OCI-LY7 (cell line): ENCODE measurements around the gene NGF. TPM values are rescaled to one million over a fixed set of nuclear protein-coding genes. Genes with fewer than 3 reads are reported as not detected.

Experiments
- BruUV-seq: library from RNA; stranded (reverse); fragments of 400-500 nt; replicated peaks from 2 replicates; lab custom pipeline; 2021; lab: Mats Ljungman, UMichigan
- CTCF ChIA-PET: fragments of 300-600 bp; sonication (Branson Sonifier 250); formaldehyde crosslinking; loops from one replicate; lab custom pipeline; 2022; ENCODE audit warnings: antibody characterized with exemption; ENCODE audit not compliant: unreplicated experiment; lab: Charles Lee
- POLR2A ChIA-PET: fragments of 300-600 bp; sonication (Branson Sonifier 250); formaldehyde crosslinking; loops from one replicate; lab custom pipeline; 2022; ENCODE audit warnings: antibody characterized with exemption; lab: Charles Lee
- DNase-seq: peaks from one replicate; pipeline ENCODE4 v3.0.0-alpha.2; 2015; ENCODE audit warnings: low spot score
- H2AFZ ChIP-seq: fragments of 200-600 bp; sonication (generic), shearing (Covaris generic); 2 replicates; pipeline ENCODE4 v1.6.1; 2014; ENCODE audit warnings: mild to moderate bottlenecking, antibody characterized with exemption, low read length, moderate library complexity
- H3K27ac ChIP-seq: fragments of 200-600 bp; sonication (generic); 2 replicates; pipeline ENCODE4 v1.5.1; 2014; ENCODE audit warnings: mixed run types, low read depth, mild to moderate bottlenecking, moderate library complexity, low read length, inconsistent platforms; ENCODE audit not compliant: poor library complexity, severe bottlenecking
- H3K36me3 ChIP-seq: fragments of 200-600 bp; sonication (generic); 2 replicates; pipeline ENCODE4 v1.6.1; 2014; ENCODE audit warnings: mild to moderate bottlenecking, antibody characterized with exemption, low read length, moderate library complexity, mixed read lengths; ENCODE audit not compliant: insufficient read depth
- H3K4me1 ChIP-seq: fragments of 200-600 bp; sonication (generic); 2 replicates; pipeline ENCODE4 v1.5.1; 2014; ENCODE audit warnings: mild to moderate bottlenecking, low read length; ENCODE audit not compliant: insufficient read depth, poor library complexity, severe bottlenecking
- H3K4me2 ChIP-seq: fragments of 200-600 bp; sonication (generic); 2 replicates; pipeline ENCODE4 v1.6.1; 2014; ENCODE audit warnings: mild to moderate bottlenecking, low read length
- H3K4me3 ChIP-seq: fragments of 200-600 bp; sonication (generic); 2 replicates; pipeline ENCODE4 v1.5.1; 2014; ENCODE audit warnings: mild to moderate bottlenecking, low read depth, low read length; ENCODE audit not compliant: poor library complexity, severe bottlenecking
- H3K79me2 ChIP-seq: fragments of 200-600 bp; sonication (generic); 2 replicates; pipeline ENCODE4 v1.6.1; 2016; ENCODE audit warnings: low read depth, mild to moderate bottlenecking, low read length, moderate library complexity, mixed read lengths; ENCODE audit not compliant: insufficient read depth
- H3K9me2 ChIP-seq: fragments of 200-600 bp; sonication (generic); 2 replicates; pipeline ENCODE4 v1.6.1; 2016; ENCODE audit warnings: mild to moderate bottlenecking, low read length, mixed read lengths; ENCODE audit not compliant: insufficient read depth
- H3K9me3 ChIP-seq: fragments of 200-600 bp; sonication (generic); 2 replicates; pipeline ENCODE4 v1.6.1; 2014; ENCODE audit warnings: mild to moderate bottlenecking, mixed run types, low read length, mixed read lengths
- H4K20me1 ChIP-seq: fragments of 200-600 bp; sonication (generic); 2 replicates; pipeline ENCODE4 v1.6.1; 2014; ENCODE audit warnings: mild to moderate bottlenecking, antibody characterized with exemption, low read length, moderate library complexity, mixed read lengths; ENCODE audit not compliant: insufficient read depth
- EZH2phosphoT487 ChIP-seq: fragments of 200-600 bp; sonication (generic); IDR thresholded peaks from 2 replicates; pipeline ENCODE4 v1.6.1; 2018; ENCODE audit warnings: low read depth, borderline replicate concordance, mild to moderate bottlenecking, mixed run types, antibody characterized with exemption, low read length, moderate library complexity, mixed read lengths
- intact Hi-C: fragments of 100-400 bp; cut with micrococcal nuclease; formaldehyde crosslinking; loops from one replicate; pipeline ENCODE4 v1.10.0; 2022; ENCODE audit not compliant: unreplicated experiment
- total RNA-seq, 2 experiments: library from RNA; depleted of rRNA in 1 of 2; stranded (reverse); fragments of >200 nt in 1 of 2; shearing (Covaris generic) in 1 of 2; gene quantifications; 2 replicates each; pipeline ENCODE4 v1.2.3, GENCODE V29; 2014 to 2022
- TF ChIP-seq, protein P1 (sequence below): fragments of 200-600 bp; sonication (generic); conservative IDR thresholded peaks from 2 replicates; pipeline ENCODE4 v1.5.1; 2014; ENCODE audit warnings: mild to moderate bottlenecking, antibody characterized with exemption, low read length, moderate library complexity, mixed read lengths

NGF gene
- total RNA-seq, 2 experiments from 2014 or later: not detected

DNA sequence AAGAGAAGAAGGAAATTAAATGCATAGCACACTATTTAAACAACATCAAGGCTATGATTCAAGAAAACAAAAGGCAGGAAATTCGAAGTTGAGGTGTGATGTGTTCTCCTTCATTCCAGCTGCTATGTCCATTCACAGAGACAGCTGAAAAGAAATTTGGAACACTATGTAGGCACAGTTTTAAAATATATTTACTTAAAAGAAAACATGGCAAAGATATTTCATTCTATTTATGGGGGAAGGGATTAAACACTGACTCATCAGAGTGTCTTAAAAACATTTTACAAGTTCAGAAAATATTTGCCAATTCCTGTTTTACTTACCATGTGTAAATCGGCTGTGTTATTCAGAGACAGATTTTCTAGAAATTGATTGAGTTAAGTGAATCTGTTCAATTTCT, 39.4 kb upstream of the NGF start:
- ChIA-PET POLR2A (no interaction called here), CTCF (no interaction called here)
- no peaks in the 10 kb centered on the region for H3K9me2 ChIP-seq
- no peaks in the 10 kb centered on the region for H3K79me2 ChIP-seq
- H3K4me1 ChIP-seq: no peaks in the 10 kb centered on the region
- no peak for DNase-seq
- TF ChIP-seq, protein P1, sequence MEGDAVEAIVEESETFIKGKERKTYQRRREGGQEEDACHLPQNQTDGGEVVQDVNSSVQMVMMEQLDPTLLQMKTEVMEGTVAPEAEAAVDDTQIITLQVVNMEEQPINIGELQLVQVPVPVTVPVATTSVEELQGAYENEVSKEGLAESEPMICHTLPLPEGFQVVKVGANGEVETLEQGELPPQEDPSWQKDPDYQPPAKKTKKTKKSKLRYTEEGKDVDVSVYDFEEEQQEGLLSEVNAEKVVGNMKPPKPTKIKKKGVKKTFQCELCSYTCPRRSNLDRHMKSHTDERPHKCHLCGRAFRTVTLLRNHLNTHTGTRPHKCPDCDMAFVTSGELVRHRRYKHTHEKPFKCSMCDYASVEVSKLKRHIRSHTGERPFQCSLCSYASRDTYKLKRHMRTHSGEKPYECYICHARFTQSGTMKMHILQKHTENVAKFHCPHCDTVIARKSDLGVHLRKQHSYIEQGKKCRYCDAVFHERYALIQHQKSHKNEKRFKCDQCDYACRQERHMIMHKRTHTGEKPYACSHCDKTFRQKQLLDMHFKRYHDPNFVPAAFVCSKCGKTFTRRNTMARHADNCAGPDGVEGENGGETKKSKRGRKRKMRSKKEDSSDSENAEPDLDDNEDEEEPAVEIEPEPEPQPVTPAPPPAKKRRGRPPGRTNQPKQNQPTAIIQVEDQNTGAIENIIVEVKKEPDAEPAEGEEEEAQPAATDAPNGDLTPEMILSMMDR: no peak
- no peak for TF ChIP-seq EZH2phosphoT487
- H3K4me3 ChIP-seq: no peak overlapping the region
- intact Hi-C loops: no loop called here
- H3K9me3 ChIP-seq: no peaks in the 10 kb centered on the region
- H4K20me1 ChIP-seq: no peaks in the 10 kb centered on the region
- BruUV-seq: no TSS peak
- H3K36me3 ChIP-seq: no peaks in the 10 kb centered on the region
- no peak overlapping the region for H3K27ac ChIP-seq
- H3K4me2 ChIP-seq: no peak overlapping the region
- no peak overlapping the region for H2AFZ ChIP-seq

DNA sequence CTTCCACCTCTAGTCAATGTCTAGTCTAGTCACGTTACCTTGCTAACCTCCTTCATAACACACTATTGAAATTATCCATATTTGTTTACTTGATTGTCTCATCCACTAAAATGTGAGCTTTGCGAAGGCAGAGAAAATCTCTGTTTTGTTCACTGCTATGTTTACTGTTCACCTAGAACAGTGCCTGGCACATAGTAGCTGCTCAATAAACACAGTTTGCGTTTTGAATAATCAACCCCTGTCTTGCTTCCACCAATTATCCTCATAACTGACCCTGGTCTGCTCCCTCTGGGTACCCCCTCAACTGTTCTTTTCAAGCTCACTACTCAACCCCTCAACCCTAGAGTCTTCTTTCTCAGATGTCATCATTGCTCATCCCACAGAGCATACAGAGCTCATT, 36.5 kb upstream of the NGF start:
- no peaks in the 10 kb centered on the region for H3K9me2 ChIP-seq
- H4K20me1 ChIP-seq: no peaks in the 10 kb centered on the region
- no peaks in the 10 kb centered on the region for H3K79me2 ChIP-seq
- no peak overlapping the region for H3K4me2 ChIP-seq
- no peak overlapping the region for H3K27ac ChIP-seq
- no peaks in the 10 kb centered on the region for H3K9me3 ChIP-seq
- H2AFZ ChIP-seq: no peak overlapping the region
- no peak overlapping the region for H3K4me3 ChIP-seq
- BruUV-seq: no TSS peak
- TF ChIP-seq EZH2phosphoT487: no peak
- TF ChIP-seq, protein P1: no peak
- CTCF ChIA-PET: interaction anchor here (0.5 kb wide), 1 partner anchor 126 kb away, joined by 4 read pairs; no protein-coding TSS in a partner anchor
- POLR2A ChIA-PET: interaction anchor here (0.8 kb wide), 1 partner anchor 115 kb away, joined by 3 read pairs; no protein-coding TSS in a partner anchor
- no peaks in the 10 kb centered on the region for H3K36me3 ChIP-seq
- no peaks in the 10 kb centered on the region for H3K4me1 ChIP-seq
- DNase-seq: no peak
- intact Hi-C loops: no loop called here

DNA sequence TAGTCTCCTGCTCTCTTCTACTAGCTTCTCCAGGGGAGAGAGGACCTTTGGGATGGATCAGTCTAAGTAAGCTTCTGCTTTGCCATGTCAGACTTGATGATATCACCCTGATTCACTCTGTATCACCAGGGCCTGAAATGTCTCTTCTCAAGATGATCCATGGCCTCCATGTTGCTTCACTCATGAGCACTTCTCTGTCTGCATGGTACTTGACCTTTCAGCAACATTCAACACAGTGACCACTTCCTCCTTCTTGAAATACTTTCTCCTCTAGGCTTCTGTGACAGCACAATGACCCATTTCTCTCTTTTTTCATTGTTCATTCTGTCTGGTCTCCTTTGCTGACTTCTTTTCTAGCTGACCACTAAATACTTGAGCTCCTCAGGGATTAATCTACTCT, 35.3 kb upstream of the NGF start:
- H3K4me3 ChIP-seq: no peak overlapping the region
- BruUV-seq: no TSS peak
- H4K20me1 ChIP-seq: no peaks in the 10 kb centered on the region
- POLR2A ChIA-PET: no interaction called here
- no peak overlapping the region for H3K27ac ChIP-seq
- no peaks in the 10 kb centered on the region for H3K79me2 ChIP-seq
- CTCF ChIA-PET: no interaction called here
- intact Hi-C loops: no loop called here
- no peak overlapping the region for H2AFZ ChIP-seq
- TF ChIP-seq EZH2phosphoT487: no peak
- TF ChIP-seq, protein P1: no peak
- H3K4me1 ChIP-seq: no peaks in the 10 kb centered on the region
- no peaks in the 10 kb centered on the region for H3K9me2 ChIP-seq
- H3K9me3 ChIP-seq: no peaks in the 10 kb centered on the region
- no peak overlapping the region for H3K4me2 ChIP-seq
- no peaks in the 10 kb centered on the region for H3K36me3 ChIP-seq
- DNase-seq: no peak
